Iris pigment epithelial cell (primary cell): ENCODE data around the gene CMC1.
"Not testable (repeated sequence)": the region's sequence is repeated elsewhere in the genome, so short reads cannot be mapped to it uniquely, and the experiment has no call there.

Experiments
- DNase-seq: peaks from one replicate; pipeline ENCODE4 v3.0.0-alpha.2; 2011; ENCODE audit warnings: low read depth

CMC1 gene, protein sequence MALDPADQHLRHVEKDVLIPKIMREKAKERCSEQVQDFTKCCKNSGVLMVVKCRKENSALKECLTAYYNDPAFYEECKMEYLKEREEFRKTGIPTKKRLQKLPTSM

DNA sequence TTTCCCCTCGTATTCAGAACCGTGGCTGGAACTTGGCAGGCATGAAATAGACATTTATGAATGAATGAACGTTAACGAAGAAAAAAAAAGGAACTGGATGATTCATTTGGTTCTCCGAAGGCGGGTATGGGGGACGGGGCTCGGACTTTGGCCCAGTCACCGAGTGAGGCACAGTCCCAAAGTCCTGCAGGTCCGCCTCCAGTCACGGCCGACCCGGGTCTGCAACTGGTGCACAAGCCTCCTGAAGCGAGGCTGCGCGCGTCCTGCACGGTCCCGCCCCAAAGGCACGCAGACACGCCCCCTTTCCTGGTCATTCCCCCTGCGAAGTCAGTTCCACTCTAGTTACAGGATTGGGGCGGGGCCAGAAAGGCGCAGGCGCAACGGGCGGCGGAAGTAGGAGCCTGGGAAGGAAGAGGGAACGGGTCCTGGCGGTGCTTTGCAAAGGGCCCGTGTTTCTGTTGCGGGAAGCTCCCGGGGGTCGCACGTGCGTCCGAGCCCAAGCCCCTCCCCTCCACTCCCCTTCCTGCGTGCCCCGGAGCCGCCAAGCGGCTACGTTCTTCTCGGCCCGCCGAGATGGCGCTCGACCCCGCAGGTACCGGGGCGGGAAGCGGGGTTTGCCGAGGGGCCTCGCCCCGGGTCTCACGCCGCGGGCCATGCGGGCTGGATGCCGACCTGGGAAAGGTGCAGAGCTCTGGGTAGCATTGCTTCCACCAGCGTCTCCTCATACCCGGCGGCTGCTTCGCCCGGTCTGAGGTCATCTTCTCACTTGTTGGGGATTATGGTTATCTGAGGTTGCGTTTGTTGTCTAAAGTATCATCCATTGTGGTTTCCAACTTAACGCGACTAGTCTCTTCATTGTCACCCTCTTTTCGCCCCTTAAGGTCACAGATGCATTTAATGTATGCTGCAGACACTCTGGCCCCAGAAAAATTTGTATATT, at the start of gene CMC1:
Gene CMC1 (plus strand): TSS at position 399 of the 940 bp plus-strand sequence. CDS start 175 bp downstream, at position 574.
- peak; percentile 97 for DNase-seq

DNA sequence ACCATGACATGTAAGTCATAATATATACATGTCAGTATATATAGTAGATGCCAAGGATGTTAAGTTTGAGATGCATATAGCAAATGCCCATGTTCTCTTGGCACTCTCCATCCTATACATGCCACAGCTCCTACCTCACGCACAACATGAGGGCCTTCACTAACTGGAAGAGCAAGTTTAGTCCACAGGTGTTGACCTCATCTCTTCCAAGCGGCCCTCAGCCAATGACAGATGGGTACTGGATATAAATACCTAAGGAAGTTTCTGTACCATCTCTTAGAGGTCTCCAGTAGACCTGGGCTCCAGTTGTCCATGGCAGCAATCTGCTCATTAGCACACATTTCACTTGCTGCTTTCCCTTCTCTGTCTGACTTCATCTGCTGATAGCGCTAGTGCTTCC, 43.3 kb upstream of the CMC1 start:
- DNase-seq: no peak

DNA sequence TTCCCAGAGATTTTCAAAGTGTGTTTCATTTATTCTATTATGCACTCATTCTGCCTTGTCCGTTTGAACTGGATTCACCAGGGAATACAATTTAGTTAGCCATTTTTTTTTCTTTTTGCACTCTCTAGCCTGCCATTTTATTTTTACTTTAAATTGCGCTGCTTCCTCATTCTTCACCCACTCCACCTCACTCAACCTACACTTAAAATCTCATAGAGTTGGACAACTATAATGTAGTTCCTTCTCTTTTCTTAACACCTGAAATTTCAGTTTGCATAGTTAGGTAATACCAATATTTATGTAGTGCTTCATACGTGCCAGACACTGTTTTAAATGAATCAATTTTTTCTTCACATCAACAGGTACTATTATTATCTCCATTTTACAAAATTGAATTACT, 42.4 kb upstream of the CMC1 start:
- no peak for DNase-seq

DNA sequence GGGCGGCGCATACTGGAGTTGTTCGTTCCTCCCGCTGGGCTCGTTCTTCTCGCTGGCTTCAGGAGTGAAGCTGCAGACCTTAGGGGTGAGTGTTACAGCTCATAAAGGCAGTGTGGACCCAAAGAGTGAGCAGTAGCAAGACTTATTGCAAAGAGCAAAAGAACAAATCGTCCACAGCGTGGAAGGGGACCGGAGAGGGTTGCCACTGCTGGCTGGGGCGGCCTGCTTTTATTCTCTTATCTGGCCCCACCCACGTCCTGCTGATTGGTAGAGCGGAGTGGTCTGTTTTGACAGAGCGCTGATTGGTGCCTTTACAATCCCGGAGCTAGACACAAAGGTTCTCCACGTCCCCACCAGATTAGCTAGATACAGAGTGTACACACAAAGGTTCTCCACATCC, 41.8 kb upstream of the CMC1 start:
- DNase-seq: not testable (repeated sequence)

DNA sequence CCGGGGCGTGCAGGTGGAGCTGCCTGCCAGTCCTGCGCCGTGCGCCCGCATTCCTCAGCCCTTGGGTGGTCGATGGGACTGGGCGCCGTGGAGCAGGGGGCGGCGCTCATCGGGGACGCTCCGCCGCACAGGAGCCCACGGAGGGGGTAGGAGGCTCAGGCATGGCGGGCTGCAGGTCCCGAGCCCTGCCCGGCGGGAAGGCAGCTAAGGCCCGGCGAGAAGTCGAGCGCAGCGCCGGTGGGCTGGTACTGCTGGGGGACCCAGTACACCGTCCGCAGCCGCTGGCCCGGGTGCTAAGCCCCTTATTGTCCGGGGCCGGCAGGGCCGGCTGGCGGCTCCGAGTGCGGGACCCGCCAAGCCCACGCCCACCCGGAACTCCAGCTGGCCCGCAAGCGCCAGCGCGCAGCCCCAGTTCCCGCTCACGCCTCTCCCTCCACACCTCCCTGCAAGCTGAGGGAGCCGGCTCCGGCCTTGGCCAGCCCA, 41.0 kb upstream of the CMC1 start:
- DNase-seq: not testable (repeated sequence)

DNA sequence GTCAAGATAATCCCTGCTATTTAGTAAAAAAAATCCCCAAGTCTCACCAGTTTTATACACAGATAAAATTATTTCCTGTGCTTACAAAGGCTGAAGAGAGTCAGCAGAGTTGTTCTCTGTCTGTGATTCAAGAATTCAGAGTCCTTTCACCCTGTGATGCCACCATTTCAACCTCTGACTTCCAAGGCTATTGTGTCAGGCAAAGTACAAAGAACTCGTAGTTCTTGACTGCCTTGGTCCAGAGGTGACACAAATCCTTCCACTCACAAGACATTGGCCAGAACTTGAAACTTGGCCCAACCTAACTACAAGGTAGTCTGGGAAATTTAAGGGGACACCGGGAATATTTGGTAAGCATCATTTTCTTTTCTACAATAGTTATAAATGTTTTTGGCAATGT, 34.9 kb upstream of the CMC1 start:
- DNase-seq: no peak

DNA sequence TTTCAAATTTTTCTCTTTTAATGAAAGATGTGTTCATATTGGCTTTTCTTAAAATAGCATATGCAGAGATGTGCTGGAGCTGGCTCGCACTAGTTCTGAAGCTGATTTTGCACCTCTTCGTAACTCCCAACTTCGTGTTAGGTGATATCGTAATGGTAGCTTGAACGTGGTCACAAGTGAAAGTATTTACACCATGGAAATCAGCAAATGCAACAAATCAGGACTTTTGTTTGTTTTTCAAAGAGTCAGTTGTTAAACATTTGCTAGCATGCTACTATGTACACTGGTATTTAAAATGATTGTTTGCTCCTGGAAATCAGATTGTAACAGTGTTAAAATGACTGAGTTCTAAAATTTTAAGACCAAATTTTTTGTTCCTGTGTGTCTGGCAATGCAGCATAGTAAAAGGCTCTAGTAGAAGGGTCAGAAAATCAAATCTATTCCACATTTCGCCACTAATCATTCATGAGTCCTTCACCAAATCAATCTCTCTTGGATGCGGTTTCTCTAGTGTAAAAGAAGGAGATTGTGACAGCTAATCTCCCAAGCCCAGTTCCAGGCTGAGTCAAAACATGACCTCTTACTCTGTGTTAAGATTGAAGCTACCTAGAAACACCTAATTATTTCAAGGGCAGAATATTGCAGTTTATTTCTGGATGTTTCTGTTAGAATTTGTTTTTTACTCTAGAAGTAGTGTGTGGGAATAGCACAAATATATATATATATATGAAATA, 34.3 kb upstream of the CMC1 start:
- DNase-seq: no peak

DNA sequence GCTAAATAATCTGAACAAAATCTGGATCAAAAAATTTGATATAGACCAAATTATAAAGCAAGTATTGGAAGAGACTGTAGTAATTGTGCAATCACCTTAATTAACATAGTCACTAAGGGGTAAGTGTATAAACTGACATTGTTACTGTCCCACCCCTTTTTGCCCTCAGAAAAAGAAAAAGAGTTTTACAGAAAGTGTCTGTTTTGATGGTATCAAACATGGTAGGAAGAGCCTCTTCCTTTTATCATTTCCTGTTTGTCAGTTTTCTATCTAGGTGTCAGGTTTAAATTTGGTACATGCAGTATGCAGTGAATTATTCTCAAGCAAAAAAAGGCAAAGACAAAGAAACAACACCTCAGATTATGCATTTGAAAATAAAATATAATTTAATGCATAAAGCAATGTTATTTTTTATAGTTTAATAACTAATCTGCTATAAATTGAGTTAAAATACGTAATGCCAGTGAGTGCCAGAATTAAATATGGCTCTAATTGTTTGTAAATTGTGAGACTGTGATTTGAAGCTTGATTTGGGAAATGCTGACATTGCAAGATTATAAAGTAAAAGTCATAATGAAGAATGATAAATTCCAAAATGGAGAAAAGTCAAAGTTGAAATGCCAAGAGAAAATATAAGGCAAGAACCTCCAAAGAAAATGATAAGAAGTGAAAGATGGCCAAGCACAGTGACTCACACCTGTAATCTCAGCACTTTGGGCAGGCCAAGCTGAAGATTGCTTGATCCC, 30.3 kb upstream of the CMC1 start:
- DNase-seq: no peak

DNA sequence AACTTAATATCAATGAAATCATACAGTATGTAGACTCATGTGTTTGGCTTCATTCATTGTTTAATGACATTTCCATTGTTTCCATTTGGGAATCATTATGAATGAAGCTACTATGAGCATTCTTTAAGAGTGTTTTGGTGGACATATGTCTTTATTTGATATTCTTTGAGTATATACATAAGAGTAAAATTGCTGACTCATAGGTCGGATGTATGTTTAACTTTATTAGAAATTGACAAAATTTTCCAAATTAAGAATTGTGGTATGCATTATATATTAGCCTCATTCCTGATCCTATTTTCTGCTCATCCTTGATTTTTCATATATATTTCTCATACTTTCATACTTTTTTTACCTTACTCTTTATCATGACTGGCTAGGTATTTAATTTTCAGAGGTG, 28.7 kb upstream of the CMC1 start:
- no peak for DNase-seq

DNA sequence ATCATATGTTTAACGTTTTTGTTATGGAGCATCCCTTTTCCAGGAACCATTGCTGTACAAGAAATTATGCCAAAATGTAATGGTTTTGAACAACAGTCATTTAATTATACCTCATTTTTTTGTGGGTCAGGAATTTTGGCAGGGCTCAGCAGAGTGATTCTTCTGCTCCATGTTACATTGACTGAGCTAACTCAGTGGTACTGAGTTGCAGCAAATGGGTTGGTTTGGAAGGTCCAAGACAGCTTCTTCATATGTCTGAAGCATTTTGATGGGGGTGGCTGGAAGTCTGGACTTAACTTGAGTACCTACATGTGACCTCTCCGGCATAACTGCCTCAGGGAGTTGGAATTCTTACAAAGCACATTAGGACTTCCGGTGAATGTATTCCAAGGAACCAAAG, 26.0 kb upstream of the CMC1 start:
- no peak for DNase-seq

DNA sequence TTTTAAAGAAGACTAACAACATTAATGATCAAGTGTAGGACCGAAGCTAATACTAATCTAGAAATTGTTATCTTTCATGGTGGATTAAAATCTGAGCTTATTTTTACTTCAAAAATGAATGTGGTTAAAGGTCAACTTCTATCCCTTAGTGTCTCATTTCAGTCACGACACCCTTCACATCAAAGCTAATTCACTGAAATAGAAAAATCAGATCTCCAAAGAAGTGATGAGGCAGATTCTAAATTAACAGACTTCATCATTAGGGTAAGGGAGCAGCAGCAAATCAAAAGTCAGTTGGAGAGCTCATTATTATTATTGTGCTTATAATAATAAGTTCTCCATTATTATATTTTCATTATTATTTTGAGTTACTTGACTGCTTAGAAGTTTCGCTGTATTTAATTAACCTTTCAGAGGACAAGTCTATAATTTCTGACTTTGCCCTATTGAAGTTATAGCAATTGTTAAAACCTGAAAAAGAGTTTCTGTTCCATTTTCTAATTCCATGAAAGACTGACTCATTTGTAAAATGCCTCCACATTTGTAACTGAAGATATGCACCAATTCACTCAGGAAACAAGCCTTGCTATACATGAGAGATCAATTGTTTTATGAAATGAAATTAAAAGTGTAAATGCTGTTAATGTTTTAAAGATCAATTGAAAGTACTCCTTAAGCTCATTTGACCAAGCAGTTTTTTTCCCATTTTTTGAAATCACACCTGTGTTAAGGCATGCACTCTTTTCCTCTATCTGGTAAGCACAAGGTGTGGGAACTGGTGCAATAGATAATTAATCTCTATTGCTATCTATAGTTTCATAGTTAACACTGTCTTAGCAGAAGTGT, 23.1 kb upstream of the CMC1 start:
- no peak for DNase-seq

DNA sequence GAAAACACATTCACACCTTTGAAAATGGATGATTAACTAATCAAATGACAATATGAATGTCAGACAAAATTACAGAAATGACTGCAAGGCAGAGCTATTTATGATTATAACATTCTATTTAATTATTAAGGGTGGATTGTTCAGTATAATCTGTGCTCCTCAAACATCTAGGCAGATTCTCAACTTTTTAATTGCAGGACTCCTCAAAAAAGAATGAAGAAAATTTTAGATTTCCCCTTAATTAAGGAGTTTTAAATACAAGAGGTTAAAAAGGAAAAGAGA, 22.6 kb upstream of the CMC1 start:
- no peak for DNase-seq

DNA sequence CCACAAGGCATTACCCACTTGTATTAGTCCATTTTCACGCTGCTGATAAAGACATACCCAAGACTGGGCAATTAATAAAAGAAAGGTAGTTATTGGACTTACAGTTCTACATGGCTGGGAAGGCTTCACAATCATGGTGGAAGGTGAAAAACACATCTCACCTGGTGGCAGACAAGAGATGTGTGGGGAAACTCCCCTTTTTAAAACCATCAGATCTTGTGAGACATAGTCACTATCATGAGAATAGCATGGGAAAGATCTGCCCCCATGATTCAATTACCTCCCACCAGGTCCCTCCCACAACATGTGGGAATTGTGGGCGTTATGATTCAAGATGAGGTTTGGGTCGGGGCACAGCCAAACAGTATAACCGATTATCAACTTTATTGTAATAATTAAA, 17.0 kb upstream of the CMC1 start:
- DNase-seq: no peak

DNA sequence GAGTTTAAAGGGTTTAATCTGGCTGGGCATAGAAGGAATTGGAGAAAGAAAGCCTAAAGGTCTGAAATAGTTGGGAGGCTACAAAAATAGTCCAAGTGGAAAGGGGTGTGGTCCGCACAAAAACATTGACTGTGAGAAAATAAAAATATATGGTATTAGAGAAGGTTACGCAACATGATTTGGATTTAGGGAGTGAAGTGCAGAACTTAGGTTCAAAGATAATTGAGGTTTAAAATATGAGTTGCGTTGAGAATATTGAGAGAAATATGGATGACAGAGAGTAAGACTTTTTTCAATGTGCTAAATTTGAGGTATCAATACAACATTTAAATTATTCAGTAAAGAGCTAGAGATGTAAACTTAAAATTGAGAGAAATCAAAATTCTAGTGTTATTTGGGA, 15.4 kb upstream of the CMC1 start:
- no peak for DNase-seq

DNA sequence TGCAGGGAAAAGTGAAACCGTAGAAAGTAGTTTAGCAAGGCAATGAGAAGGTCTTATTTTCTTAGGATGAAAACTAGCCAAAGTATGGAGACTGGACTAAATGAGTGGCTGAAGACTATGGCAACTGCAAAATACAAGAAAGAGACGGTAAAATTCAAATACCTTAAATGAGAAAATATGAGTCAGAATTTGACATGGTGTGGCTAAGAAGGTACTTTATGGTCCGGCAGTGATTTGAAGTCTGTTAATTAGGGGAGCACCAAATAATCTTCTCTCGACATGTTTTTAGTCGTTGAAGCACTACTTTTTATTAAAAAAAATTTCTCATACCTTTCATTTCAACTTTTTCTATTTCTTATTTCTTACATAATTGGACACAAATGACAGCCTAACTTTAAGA, 12.8 kb upstream of the CMC1 start:
- DNase-seq: no peak

DNA sequence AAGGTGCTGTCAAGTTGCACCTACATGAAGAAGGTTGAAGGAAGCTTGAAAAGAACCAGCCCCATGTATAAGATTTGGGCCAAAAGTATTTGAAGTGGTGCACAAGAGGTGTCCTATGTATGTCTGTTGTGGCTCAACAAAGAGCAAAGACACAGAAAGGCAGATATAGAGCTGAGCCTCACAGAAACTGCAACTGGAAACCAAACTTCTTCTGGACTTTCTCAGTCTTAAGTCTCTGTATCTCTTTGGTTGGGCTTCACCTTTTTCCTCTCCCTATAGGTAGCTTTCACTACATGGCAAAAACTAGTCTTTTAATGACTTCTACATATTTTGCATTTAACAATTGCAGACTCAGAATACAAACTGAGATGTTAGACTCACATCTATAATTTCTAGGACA, 8.8 kb upstream of the CMC1 start:
- DNase-seq: no peak

DNA sequence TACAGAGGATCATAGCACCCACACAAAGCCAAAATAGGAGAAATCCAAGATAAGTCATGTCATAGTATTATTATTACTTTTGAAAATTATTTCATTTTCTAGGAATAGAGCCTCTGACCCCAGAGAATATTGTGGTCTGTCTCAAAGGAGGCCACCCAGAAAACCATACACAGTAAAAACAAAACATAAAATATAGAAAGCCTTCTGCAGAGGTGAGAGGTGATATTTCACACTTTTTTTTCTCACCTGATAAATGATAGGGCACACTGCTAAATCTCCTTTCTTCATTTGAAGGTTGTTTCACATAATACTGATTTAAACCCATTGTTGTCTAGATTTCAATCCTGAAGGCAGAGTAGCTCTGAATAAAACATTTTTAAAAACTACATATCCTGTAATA, 7.0 kb upstream of the CMC1 start:
- DNase-seq: no peak

DNA sequence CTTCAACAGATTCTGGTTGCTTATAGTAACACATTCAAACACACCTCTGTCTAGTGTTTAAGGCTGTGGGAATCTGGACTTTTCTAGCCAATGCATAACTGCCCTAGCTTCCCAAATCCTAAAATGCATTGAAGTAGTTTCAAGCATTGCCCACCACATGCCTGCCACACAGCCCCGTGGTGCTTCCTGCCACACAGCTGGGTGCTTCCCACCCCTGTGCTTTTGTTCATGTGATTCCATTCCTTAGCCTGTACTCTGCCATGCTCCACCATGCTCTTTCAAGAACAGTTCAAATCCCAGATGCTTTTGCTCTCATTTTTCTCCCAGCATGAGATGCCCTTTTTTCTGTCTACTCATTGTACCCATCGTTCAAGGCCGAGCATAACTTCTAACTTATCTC, 2.3 kb upstream of the CMC1 start:
- DNase-seq: no peak

DNA sequence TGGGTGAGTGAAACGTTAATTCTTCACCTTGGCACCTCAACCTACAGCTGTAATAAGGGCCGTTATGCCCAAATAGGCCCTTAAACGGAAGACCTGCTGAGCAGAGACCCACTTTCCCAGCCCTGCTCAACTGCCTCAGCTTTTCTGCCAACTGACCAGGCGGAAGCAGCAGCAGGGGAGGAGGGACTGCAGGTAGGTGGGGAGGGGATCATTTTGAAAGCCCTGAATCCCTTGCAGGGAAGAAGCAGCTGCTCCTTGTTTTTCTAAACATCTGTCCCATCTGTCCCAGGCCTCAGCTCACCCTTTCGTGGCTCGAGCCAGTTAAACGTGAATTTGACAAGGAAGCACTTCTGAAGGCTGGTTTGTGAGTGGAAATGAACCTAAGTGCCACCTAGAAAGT, 978 bp upstream of the CMC1 start:
- DNase-seq: no peak

DNA sequence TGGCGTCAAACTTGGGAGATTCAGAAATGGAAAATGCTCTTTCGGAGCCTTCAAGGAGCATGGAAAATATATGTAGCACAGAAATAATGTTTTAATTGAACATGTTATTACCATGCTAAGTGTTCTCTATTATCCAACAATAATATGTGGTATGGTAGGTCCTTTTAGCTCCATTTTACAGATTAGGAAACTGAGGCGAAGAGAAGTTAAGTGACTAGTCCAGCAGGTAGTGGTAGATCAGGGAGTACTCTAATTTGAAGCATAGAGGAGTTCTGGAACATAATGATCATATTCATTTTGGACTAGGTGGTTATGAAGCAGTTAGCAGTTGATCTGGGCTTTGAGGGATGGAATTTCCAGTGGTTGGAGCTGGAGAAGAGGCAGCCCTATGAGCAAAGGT, 1.1 kb downstream of the CMC1 start:
- DNase-seq: no peak

DNA sequence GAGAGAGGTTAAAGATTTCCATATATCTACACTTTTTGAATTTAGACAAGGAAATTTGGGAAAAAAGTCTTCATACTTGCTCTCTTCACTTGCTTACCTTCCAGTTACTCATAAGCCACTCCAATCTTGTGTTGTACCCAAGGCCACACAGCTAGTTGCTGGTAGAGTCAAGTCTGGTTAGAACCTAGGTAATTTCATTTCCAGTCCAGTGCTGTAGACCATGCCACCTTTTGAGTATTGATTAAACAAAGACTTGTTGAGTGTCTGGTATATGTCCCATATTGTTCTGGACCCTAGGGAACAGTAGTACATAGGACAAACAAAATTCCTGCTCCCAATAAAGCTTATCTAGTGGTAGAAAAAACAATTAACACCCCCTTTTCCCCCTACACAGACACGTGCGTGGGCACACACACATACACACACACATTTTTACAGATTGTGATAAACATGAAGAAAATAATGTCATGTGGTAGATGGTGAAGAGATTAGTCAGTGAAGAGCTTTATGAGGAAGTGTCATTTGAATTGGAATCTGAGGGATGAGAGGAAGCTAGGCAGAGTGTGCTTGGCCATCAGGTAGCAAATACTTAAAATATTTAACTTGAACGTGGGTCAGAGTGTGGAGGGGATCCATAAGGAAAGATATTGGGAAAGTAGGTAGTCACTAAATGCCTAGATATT, 2.1 kb downstream of the CMC1 start:
- DNase-seq: no peak
